Transverse colon (tissue), 3 donors: ENCODE results near the gene NAA38.

Source experiments
- CTCF ChIP-seq, 5 experiments: fragments of 200-600 bp in 3 of 5; fragments of 450-650 bp in 2 of 5; sonication (generic) in 3 of 5; IDR thresholded peaks; 1 replicate in 2 of 5; 2 replicates in 3 of 5; pipeline ENCODE4 v1.5.1; 2016 to 2017; ENCODE audit warnings: antibody characterized with exemption in 5 of 5, inconsistent platforms in 3 of 5, mild to moderate bottlenecking in 2 of 5, moderate library complexity in 1 of 5
- EP300 ChIP-seq: sonication (generic); formaldehyde crosslinking; IDR thresholded peaks from one replicate; pipeline ENCODE4 v1.6.1; 2017; ENCODE audit warnings: antibody characterized with exemption, low read depth
- POLR2A ChIP-seq: fragments of 450-650 bp; IDR thresholded peaks from one replicate; pipeline ENCODE4 v1.6.1; 2016; ENCODE audit warnings: antibody characterized with exemption, mild to moderate bottlenecking, moderate library complexity

DNA sequence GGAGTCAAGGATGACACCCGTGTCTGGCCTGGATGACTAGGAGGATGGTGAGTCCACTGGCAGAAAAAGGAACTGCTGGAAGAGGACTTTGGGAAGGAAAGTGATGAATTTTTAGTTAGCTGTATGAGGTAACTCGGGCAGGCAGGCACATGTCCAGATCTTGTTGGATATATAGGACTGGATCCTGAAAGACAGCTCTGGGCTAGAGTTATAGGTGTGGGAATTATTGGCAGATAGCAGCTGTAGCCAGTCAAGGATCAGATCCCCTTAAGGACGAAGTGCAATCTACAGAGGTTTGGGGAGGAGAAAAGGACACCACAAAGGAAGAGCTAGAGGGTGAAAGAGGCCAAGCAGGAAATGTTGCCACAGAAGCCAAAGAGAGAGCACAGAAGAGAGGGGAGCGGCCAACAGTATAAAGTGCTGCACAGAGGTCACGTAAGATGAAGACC, 10.5 kb upstream of the NAA38 start:
- TF ChIP-seq CTCF (IDR thresholded peaks at IDR 0.05), result no peak
- TF ChIP-seq EP300, result no peak
- TF ChIP-seq POLR2A, result no peak
